ENCODE data around the gene COQ2. TPM values are rescaled to one million over a fixed set of nuclear protein-coding genes. Genes with fewer than 3 reads are reported as not detected.

COQ2 gene
- total RNA-seq, 1 experiment from 2014 or later = 19.8 TPM

GRCh38 chr4:83308672-83309071 lies 24.1 kb upstream of the COQ2 start:
- peaks cover 11 to 14% of the 10 kb centered on the region in 2 experiments for H3K4me1 Mint-ChIP-seq
- Histone ChIP-seq H3K79me1 (ENCODE audit: insufficient read depth, low read depth, low read length, poor library complexity, severe bottlenecking) (no peaks in the 10 kb centered on the region), H3K18ac (ENCODE audit: insufficient read length, low read depth, low read length) (no peak overlapping the region), H3K23ac (ENCODE audit: insufficient read length, low read depth, low read length) (no peak overlapping the region), H4K20me1 (ENCODE audit: control insufficient read depth, insufficient read depth, insufficient read length) (no peaks in the 10 kb centered on the region), H3K9me3 (ENCODE audit: control insufficient read depth, low read depth, low read length) (no peaks in the 10 kb centered on the region), H4K5ac (ENCODE audit: insufficient read length, low read depth, low read length) (no peak overlapping the region), H3K79me2 (ENCODE audit: insufficient read depth, low read length) (no peaks in the 10 kb centered on the region), H3K14ac (ENCODE audit: insufficient read depth, low read length) (no peak overlapping the region), H3K4me2 (ENCODE audit: insufficient read depth, insufficient read length, low read length) (no peak overlapping the region), H3T11ph (ENCODE audit: low read length) (no peak overlapping the region), H3K4ac (ENCODE audit: low read depth, low read length) (no peak overlapping the region), H3K4me1 (ENCODE audit: insufficient read depth, low read length) (no peaks in the 10 kb centered on the region; the same call in 1 of the 2 replicates), H2BK20ac (ENCODE audit: low read depth, low read length, poor library complexity, severe bottlenecking) (no peak overlapping the region), H4K91ac (ENCODE audit: insufficient read length, low read depth, low read length) (no peak overlapping the region), H2BK120ac (ENCODE audit: low read depth, low read length, poor library complexity, severe bottlenecking) (no peak overlapping the region), H3K56ac (ENCODE audit: insufficient read length, low read depth, low read length) (no peak overlapping the region), H2AK5ac (ENCODE audit: insufficient read length, low read length) (no peak overlapping the region), H4K8ac (replicated peaks; ENCODE audit: insufficient read length, low read depth, low read length) (no peak overlapping the region), H3K27ac (ENCODE audit: insufficient read length, low read depth, low read length) (no peak overlapping the region), H2BK5ac (ENCODE audit: insufficient read length, low read length) (no peak overlapping the region), H3K23me2 (ENCODE audit: insufficient read length, low read depth, low read length, poor library complexity, severe bottlenecking) (no peaks in the 10 kb centered on the region), H3K9ac (ENCODE audit: extremely low read depth, insufficient read length, low read length) (no peak overlapping the region), H2BK15ac (ENCODE audit: low read depth, low read length) (no peak overlapping the region), H2AFZ (ENCODE audit: low read length) (no peak overlapping the region), H2BK12ac (ENCODE audit: insufficient read length, low read depth, low read length) (no peak overlapping the region), H3K27me3 (ENCODE audit: insufficient read depth, low read length) (no peaks in the 10 kb centered on the region)
- DNase-seq = peak; percentile 67
- H3K9me3 Mint-ChIP-seq = no peaks in the 10 kb centered on the region
- no peak overlapping the region for H3K27ac Mint-ChIP-seq
- TF ChIP-seq CTCF (conservative IDR thresholded peaks at IDR 0.05) = no peak
- no peaks in the 10 kb centered on the region for H3K36me3 Mint-ChIP-seq (ENCODE audit: insufficient read depth in 1 of 3, low read depth in 3 of 3)
- H3K4me3 Mint-ChIP-seq = no peak overlapping the region
- WGBS (ENCODE audit: extremely low coverage, insufficient read length, low lambda C conversion rate) = no CpG with 5 or more reads among the region's 4 CpGs
- H3K27me3 Mint-ChIP-seq (ENCODE audit: low read depth) = no peaks in the 10 kb centered on the region

Measured in H9 (cell line).